HEK293T (cell line): Measurements from ENCODE around the gene ACBD7.

ENCODE experiments used
- CTCF ChIA-PET: fragments of 350-600 bp; formaldehyde crosslinking; extraction: SDS; loops from one replicate; lab custom pipeline; 2021; ENCODE audit warnings: antibody characterized with exemption, inconsistent platforms; lab: Yijun Ruan, JAX
- POLR2A ChIA-PET: fragments of 350-600 bp; formaldehyde crosslinking; extraction: SDS; loops from one replicate; lab custom pipeline; 2020; ENCODE audit warnings: antibody characterized with exemption, inconsistent platforms; lab: Yijun Ruan, JAX
- DNase-seq: peaks from one replicate; pipeline ENCODE4 v3.0.0; 2012; ENCODE audit warnings: mixed read lengths; ENCODE audit errors: extremely low spot score
- ARNT ChIP-seq: fragments of 450-650 bp; IDR thresholded peaks from 2 replicates; pipeline ENCODE4 v1.6.1; 2017; ENCODE audit warnings: mild to moderate bottlenecking
- BHLHE40 ChIP-seq: fragments of 450-650 bp; IDR thresholded peaks from 2 replicates; pipeline ENCODE4 v1.6.1; 2016; ENCODE audit warnings: mild to moderate bottlenecking, moderate library complexity, borderline replicate concordance
- CTBP1 ChIP-seq: fragments of 450-650 bp; IDR thresholded peaks from 2 replicates; pipeline ENCODE4 v1.6.1; 2016; ENCODE audit warnings: borderline replicate concordance
- ELF4 ChIP-seq: fragments of 450-650 bp; IDR thresholded peaks from 2 replicates; pipeline ENCODE4 v1.6.1; 2017; ENCODE audit warnings: antibody characterized with exemption
- FOXA1 ChIP-seq: fragments of 450-650 bp; IDR thresholded peaks from 2 replicates; pipeline ENCODE4 v1.6.1; 2016; ENCODE audit warnings: mild to moderate bottlenecking
- FOXK2 ChIP-seq: fragments of 450-650 bp; IDR thresholded peaks from 2 replicates; pipeline ENCODE4 v1.6.1; 2016; ENCODE audit warnings: mild to moderate bottlenecking
- FOXM1 ChIP-seq: fragments of 450-650 bp; IDR thresholded peaks from 2 replicates; pipeline ENCODE4 v1.6.1; 2017; ENCODE audit warnings: mild to moderate bottlenecking, borderline replicate concordance
- HDGF ChIP-seq: fragments of 450-650 bp; IDR thresholded peaks from 2 replicates; pipeline ENCODE4 v1.6.1; 2017; ENCODE audit warnings: antibody characterized with exemption, borderline replicate concordance
- L3MBTL2 ChIP-seq: fragments of 450-650 bp; conservative IDR thresholded peaks from 2 replicates; pipeline ENCODE4 v1.6.1; 2016; ENCODE audit warnings: mild to moderate bottlenecking
- LEF1 ChIP-seq: fragments of 450-650 bp; IDR thresholded peaks from 2 replicates; pipeline ENCODE4 v1.6.1; 2017; ENCODE audit warnings: mild to moderate bottlenecking, borderline replicate concordance
- NFRKB ChIP-seq: fragments of 450-650 bp; IDR thresholded peaks from 2 replicates; pipeline ENCODE4 v1.6.1; 2016; ENCODE audit warnings: mild to moderate bottlenecking, moderate library complexity
- PKNOX1 ChIP-seq: fragments of 450-650 bp; IDR thresholded peaks from 2 replicates; pipeline ENCODE4 v1.6.1; 2016
- SP1 ChIP-seq: fragments of 450-650 bp; IDR thresholded peaks from 2 replicates; pipeline ENCODE4 v1.6.1; 2017
- SUZ12 ChIP-seq: fragments of 450-650 bp; IDR thresholded peaks from 2 replicates; pipeline ENCODE4 v1.6.1; 2016; ENCODE audit warnings: mild to moderate bottlenecking
- TARDBP ChIP-seq: fragments of 450-650 bp; IDR thresholded peaks from 2 replicates; pipeline ENCODE4 v1.6.1; 2016
- ZNF384 ChIP-seq: fragments of 450-650 bp; IDR thresholded peaks from 2 replicates; pipeline ENCODE4 v1.6.1; 2016

The ACBD7 gene

DNA sequence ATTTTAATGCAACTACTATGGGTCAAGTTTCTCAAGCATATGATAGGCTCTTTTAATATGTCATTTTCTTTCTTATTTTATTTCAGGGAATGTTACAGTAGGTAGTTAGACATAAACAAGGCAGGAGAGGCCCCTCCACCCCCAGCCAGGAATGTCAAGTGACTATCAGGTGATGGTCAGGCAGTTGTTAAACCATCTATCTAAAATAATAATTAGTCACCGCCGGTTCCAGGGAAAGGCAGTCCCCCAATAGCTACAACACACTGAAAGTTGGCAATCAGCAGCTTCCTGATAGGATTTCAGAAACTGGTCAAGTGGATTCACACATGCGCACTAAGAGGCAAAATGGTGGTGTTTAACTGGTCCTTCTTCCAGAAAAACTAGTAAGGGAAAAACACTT lies 35.5 kb downstream of the ACBD7 start:
- CTCF ChIA-PET, result no interaction called here
- POLR2A ChIA-PET, result no interaction called here
- no peak for DNase-seq
- TF ChIP-seq TARDBP (no peak), HDGF (no peak), ELF4 (no peak), NFRKB (no peak), FOXA1 (no peak), SP1 (no peak), CTBP1 (no peak), L3MBTL2 (no peak), PKNOX1 (no peak), BHLHE40 (no peak), SUZ12 (no peak), ARNT (no peak), FOXM1 (no peak)

DNA sequence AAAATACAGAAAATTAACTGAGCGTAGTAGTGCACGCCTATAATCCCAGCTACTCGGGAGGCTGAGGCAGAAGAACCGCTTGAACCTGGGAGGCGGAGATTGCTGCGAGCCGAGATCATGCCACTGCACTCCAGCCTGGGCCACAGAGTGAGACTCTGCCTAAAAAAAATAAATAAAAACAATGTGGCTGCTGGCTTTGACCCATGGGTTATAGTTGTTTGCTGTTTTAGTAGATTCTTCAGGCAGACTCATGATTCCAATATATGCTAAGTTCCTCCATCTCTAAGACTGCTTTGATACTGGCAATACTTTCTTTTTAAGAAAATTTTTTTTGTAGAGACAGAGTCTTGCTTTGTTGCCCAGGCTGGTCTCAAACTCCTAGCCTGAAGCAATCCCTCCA lies 36.5 kb downstream of the ACBD7 start:
- TF ChIP-seq BHLHE40 (no peak), PKNOX1 (no peak), CTBP1 (no peak), NFRKB (no peak), LEF1 (no peak), ARNT (no peak), ELF4 (no peak), FOXA1 (no peak), HDGF (no peak), SUZ12 (no peak), L3MBTL2 (no peak), ZNF384 (no peak)
- no peak for DNase-seq
- CTCF ChIA-PET, result no interaction called here
- POLR2A ChIA-PET, result no interaction called here

GRCh38 chr10:15049533-15049932 lies 39.0 kb downstream of the ACBD7 start:
- no peak for TF ChIP-seq NFRKB
- TF ChIP-seq ZNF384, result no peak
- TF ChIP-seq BHLHE40, result no peak
- TF ChIP-seq FOXM1, result no peak
- no peak for TF ChIP-seq L3MBTL2
- TF ChIP-seq ELF4, result no peak
- no peak for TF ChIP-seq LEF1
- TF ChIP-seq CTBP1, result no peak
- TF ChIP-seq FOXK2, result no peak
- no peak for TF ChIP-seq HDGF
- TF ChIP-seq TARDBP, result no peak
- no peak for TF ChIP-seq FOXA1
- TF ChIP-seq SUZ12, result no peak
- TF ChIP-seq PKNOX1, result no peak
- no peak for TF ChIP-seq SP1
- no peak for TF ChIP-seq ARNT
- no peak for DNase-seq
- CTCF ChIA-PET, result no interaction called here
- POLR2A ChIA-PET, result no interaction called here

- ChIA-PET POLR2A (no interaction called here), CTCF (no interaction called here)
- no peak for DNase-seq
- no peak for TF ChIP-seq SUZ12
- no peak for TF ChIP-seq ARNT
- no peak for TF ChIP-seq FOXK2
Measured at GRCh38 chr10:15046626-15047025, 42.0 kb downstream of the ACBD7 start.

GRCh38 chr10:15045380-15045779 lies 43.2 kb downstream of the ACBD7 start:
- ChIA-PET CTCF (no interaction called here), POLR2A (no interaction called here)
- TF ChIP-seq SUZ12 (no peak), SP1 (no peak), BHLHE40 (no peak), ARNT (no peak), PKNOX1 (no peak), ZNF384 (no peak), L3MBTL2 (no peak), LEF1 (no peak), NFRKB (no peak), CTBP1 (no peak), FOXM1 (no peak), FOXA1 (no peak), ELF4 (no peak), HDGF (no peak), FOXK2 (no peak), TARDBP (no peak)
- DNase-seq, result no peak

GRCh38 chr10:15043674-15044073 lies 44.9 kb downstream of the ACBD7 start, which contains the start of gene OLAH:
OLAH (plus strand) TSS chr10:15043943; CDS start chr10:15047289, 3,346 bp downstream.
- ChIA-PET CTCF (no interaction called here), POLR2A (no interaction called here)
- TF ChIP-seq ZNF384 (no peak), PKNOX1 (no peak)
- no peak for DNase-seq
